Medulla oblongata (tissue), 1 donor: ENCODE results near the gene CALR.
A peak's percentile ranks its signal among the peaks of the same experiment; 100 is the strongest.
"Not testable (repeated sequence)": the region's sequence is repeated elsewhere in the genome, so short reads cannot be mapped to it uniquely, and the experiment has no call there.

Experiments used
- DNase-seq: peaks from one replicate; pipeline ENCODE4 v3.0.0-alpha.2; 2015; ENCODE audit errors: extremely low spot score

Gene CALR

DNA sequence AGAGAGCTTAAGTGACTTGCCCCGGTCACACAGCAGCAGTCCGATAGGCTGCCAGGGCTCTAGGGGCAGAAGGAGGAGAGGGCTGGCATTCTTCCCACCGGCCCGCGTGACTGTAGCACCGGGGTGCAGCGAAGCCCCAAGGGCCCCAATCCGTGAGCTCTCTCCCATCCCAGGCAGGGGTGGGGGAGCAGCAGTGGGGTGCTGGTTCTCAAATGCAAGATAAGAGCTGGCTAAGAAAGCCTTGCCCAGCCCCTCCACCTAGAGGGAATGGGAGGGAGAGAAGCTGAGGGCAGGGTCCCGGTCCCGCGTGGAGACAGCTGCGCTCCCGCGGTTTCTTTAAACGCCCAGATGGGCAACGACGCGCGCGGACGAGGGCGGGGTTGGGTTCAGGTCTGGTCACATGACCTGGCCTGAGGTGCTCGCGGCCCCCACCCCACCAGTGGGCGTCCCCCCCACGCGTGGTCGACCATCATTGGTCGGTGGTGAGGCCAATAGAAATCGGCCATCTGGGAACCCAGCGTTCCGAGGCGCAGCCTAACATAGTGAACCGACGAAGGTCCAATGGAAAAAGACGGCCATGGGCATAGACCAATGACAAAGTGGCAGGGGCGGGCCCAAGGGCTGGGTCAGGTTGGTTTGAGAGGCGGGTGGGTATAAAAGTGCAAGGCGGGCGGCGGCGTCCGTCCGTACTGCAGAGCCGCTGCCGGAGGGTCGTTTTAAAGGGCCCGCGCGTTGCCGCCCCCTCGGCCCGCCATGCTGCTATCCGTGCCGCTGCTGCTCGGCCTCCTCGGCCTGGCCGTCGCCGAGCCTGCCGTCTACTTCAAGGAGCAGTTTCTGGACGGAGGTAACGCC is at the start of gene CALR:
CALR (plus strand) TSS at position 683 of the 852 bp plus-strand sequence; CDS start at position 754, 71 bp downstream.
- DNase-seq: peak; percentile 100

- DNase-seq: not testable (repeated sequence)
Observed at GRCh38 chr19:12890299-12890786, 48.1 kb upstream of the CALR start.

DNA sequence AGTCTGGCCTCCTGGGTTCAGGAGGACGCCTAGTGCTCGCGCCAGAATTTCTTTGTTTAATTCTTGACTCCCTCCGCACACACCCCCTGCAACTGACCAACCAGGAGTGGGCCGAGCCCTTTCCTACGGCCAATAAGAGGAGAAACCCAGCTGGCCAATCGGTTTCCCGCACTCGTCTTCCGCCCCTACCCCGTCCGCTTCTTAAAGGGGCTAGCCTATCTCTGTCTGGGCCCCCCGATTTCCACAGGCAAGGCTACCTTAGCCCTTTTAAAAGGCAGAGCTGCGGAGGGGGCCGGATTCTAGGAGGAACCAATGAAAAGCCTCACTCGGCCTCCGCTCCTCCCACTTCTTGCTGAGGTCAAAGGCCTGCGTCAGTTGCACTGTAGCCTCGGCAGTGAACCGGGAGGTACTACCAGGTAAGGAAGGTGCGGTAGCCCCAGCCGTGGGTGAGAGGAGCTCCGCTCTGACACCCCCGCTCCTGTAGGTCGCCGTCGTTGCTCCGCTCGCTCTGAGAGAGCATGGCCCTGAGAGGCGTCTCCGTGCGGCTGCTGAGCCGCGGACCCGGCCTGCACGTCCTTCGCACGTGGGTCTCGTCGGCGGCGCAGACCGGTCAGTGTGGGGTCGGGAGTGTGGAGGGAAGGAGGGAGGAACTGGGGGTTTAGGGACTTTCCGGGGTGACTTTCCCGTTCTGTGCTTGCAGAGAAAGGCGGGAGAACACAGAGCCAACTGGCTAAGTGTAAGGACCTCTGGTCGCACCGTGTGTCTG is 47.4 kb upstream of the CALR start, which contains the start of gene GCDH:
GCDH (plus strand) TSS at position 374 of the 766 bp plus-strand sequence; CDS start at position 519, 145 bp downstream.
- peak; percentile 100 for DNase-seq

DNA sequence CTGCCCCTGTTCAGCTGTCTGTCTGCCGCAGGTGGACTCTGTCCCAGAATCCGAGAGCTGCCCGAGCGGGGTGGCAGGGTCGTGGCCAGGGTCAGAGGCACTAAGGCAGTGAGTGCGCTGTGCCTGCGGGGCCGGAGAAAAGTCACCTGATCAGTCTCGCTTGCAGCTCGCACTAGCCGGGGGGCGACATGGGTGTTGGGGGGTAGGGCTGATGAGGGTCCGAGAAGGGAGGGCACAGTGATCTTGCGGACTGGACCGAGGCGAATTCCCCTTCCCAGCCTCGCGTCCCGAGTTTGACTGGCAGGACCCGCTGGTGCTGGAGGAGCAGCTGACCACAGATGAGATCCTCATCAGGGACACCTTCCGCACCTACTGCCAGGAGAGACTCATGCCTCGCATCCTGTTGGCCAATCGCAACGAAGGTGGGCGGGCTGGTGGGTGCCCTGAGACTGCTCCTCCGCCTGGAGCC is 46.8 kb upstream of the CALR start:
- DNase-seq: no peak

- DNase-seq: no peak
Observed at GRCh38 chr19:12893582-12893981, 44.8 kb upstream of the CALR start.

GRCh38 chr19:12896460-12896859 is 41.9 kb upstream of the CALR start:
- DNase-seq: no peak

DNA sequence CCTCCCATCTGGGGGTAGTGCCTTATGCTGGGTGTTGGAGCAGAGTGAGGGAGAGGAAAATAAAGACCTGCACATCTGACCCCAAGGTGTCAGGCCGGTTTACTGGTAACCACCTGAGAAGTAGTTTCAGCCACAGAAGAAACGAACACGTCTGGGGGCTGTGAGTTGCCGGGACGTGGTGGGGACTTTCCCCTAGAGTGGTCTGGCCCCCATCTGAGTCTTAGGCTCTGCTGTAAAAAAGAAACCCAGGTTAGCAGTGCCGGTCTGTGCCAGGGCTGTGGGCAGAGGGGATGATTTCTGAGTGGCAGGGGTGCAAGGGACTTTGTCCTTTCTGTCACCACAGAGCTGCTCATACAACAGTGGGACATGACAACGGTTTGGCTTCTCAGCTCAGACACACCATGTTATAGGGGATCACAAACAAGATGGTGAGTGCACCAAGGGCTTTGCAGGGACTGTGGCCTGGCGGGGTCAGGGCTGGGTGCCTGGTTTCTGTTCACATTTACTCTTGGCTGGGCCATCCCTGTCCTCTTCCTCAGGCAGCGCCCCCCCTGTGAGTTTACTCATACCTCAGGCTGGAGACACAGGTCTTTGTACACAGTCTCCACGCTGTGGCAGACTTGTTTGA is 38.4 kb upstream of the CALR start:
- DNase-seq: no peak

GRCh38 chr19:12907166-12907565 is 31.2 kb upstream of the CALR start:
- DNase-seq: no peak

GRCh38 chr19:12912571-12912970 is 25.8 kb upstream of the CALR start:
- no peak for DNase-seq

DNA sequence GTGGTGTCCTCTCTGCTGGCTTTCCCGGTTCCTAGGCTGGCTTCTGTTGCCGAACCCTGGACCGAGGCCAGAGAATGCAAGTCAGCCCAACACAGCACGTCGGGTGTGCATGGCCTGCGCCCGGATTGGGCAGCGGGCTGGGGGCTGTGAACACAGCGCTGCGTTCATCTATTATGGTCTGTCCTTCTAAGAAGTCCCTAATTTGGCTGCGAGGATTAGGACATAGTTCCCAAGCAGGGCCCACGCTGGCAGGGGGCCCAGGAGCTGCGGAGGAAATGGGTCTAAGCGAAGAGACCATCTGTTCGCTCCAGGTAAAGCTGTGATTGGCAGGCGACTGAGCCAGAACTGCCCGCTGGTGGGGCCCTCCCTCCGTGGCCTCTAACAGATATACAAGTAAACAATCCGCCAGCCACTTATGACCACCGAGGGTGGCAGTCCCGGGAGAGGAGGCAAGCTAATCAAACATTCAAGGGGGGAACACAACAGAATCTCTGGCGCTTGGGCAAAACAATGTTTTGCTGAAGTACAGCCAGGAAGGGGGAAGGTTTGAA is 25.3 kb upstream of the CALR start:
- peak; percentile 87 for DNase-seq

- peak; percentile 60 for DNase-seq
Observed at GRCh38 chr19:12913851-12914690, 24.3 kb upstream of the CALR start.

- DNase-seq: not testable (repeated sequence)
Observed at GRCh38 chr19:12915860-12916259, 22.5 kb upstream of the CALR start.

GRCh38 chr19:12918253-12918652 is 20.2 kb upstream of the CALR start:
- DNase-seq: no peak

- DNase-seq: no peak
Observed at GRCh38 chr19:12921047-12921446, 17.4 kb upstream of the CALR start.

- no peak for DNase-seq
Observed at GRCh38 chr19:12922959-12923358, 15.4 kb upstream of the CALR start.

- DNase-seq: no peak
Observed at GRCh38 chr19:12924621-12925310, 13.6 kb upstream of the CALR start.

DNA sequence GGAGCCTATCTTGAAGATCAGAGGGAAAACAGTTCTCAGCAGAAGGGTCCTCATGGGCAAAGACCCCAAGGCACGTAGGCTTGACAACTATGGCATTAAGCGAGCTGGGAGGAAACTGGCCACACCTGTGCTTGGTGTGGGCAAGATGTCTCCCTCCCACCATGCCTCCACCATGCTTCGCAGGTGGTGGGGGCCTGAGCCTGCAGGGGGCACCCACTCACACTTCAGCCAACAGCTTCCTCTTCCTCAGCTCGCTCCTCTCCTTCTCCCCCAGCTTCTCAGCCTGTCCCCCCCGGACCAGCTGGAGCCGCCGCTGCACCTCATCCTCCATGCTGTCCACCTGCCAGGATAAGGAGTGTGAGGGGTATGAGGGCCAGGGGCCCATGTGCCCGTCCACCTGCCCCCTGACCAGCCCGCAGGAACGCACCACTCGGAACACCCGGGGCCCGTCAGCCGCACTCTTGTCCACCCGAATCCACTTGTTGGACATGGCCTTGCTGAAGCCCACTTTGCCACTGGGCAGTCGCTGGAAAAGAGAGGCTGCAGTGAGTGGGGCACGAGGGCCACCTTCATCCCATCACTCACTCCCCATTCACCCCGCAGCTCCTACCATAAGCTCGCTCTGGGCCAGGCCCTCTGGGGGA is 8.3 kb upstream of the CALR start:
- no peak for DNase-seq

DNA sequence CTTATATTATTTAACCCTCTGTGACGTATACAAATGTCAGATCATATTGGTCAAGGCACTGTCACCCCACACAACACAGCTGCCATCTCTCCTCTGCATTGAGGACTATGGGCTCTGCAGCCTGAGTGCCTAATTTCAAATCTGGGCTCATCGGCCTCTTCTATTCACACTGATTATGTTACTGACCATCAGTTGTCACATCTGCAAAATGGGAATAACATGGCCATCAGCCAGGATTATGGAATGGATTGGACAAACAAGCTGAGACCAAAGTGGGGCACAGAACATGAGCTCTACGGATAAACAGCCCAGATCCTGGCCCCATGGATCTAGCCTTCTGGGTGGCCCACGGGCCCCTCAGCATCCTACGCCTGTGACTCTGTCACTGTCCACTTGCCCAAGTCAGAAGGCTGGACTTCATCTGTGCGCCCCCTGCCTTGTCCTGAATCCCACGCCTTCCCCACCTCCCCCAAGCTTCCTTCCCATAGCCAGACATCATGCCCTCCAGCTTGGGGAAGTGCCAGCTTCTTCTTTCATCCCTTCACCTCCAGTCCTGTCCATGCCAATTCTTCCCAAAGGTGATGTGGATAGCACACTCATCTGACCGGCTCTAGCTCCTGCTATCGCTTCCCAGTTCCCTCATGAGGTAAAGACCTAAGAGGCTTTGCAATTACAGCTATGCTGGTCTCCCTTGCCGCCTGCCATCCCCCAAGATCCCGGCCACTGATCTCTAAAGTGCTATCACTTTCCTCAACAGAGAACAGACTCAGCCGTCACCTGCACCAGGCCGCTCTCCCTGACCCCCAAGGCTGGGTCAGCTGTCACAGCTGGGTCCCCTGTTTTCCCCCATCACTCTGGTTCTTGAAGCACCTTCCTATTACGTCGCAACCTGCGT is 5.8 kb upstream of the CALR start:
- no peak for DNase-seq
